ENCODE measurements around the gene ADRB1. TPM values are rescaled to one million over a fixed set of nuclear protein-coding genes. Genes with fewer than 3 reads are reported as not detected.
A peak's percentile ranks its signal among the peaks of the same experiment; 100 is the strongest.

The ADRB1 gene
- total RNA-seq, 1 experiment from 2014 or later, result 0.06 TPM

- DNase-seq (ENCODE audit: low read depth), result no peak
These were observed 10.3 kb downstream of the ADRB1 start for GRCh38 chr10:114053946-114054345.

GRCh38 chr10:114057855-114058254, 14.2 kb downstream of the ADRB1 start:
- no peak for DNase-seq (ENCODE audit: low read depth)

- no peak for DNase-seq (ENCODE audit: low read depth)
These were observed 14.6 kb downstream of the ADRB1 start for GRCh38 chr10:114058297-114058696.

GRCh38 chr10:114059561-114059960, 15.9 kb downstream of the ADRB1 start:
- DNase-seq (ENCODE audit: low read depth), result no peak

GRCh38 chr10:114060456-114060855, 16.8 kb downstream of the ADRB1 start:
- DNase-seq (ENCODE audit: low read depth), result no peak

- DNase-seq (ENCODE audit: low read depth), result no peak
These were observed 17.5 kb downstream of the ADRB1 start for GRCh38 chr10:114061148-114061547.

GRCh38 chr10:114061789-114062188, 18.1 kb downstream of the ADRB1 start:
- DNase-seq (ENCODE audit: low read depth), result no peak

- DNase-seq (ENCODE audit: low read depth), result no peak
These were observed 20.7 kb downstream of the ADRB1 start for GRCh38 chr10:114064151-114065048.

GRCh38 chr10:114065049-114065435, 21.4 kb downstream of the ADRB1 start:
- no peak for DNase-seq (ENCODE audit: low read depth)

- DNase-seq (ENCODE audit: low read depth), result peak; percentile 26
These were observed 24.5 kb downstream of the ADRB1 start for GRCh38 chr10:114068054-114068707.

- no peak for DNase-seq (ENCODE audit: low read depth)
These were observed 27.0 kb downstream of the ADRB1 start for GRCh38 chr10:114070710-114071109.

GRCh38 chr10:114071178-114071577, 27.5 kb downstream of the ADRB1 start:
- no peak for DNase-seq (ENCODE audit: low read depth)

- no peak for DNase-seq (ENCODE audit: low read depth)
These were observed 29.9 kb downstream of the ADRB1 start for GRCh38 chr10:114073395-114074186.

GRCh38 chr10:114075093-114075492, 31.4 kb downstream of the ADRB1 start:
- DNase-seq (ENCODE audit: low read depth), result no peak

GRCh38 chr10:114077347-114077746, 33.7 kb downstream of the ADRB1 start:
- DNase-seq (ENCODE audit: low read depth), result no peak

- DNase-seq (ENCODE audit: low read depth), result no peak
These were observed 34.2 kb downstream of the ADRB1 start for GRCh38 chr10:114077815-114078219.

GRCh38 chr10:114078346-114078745, 34.7 kb downstream of the ADRB1 start:
- DNase-seq (ENCODE audit: low read depth), result no peak

- DNase-seq (ENCODE audit: low read depth), result no peak
These were observed 35.8 kb downstream of the ADRB1 start for GRCh38 chr10:114079421-114079820.

- no peak for DNase-seq (ENCODE audit: low read depth)
These were observed 38.4 kb downstream of the ADRB1 start for GRCh38 chr10:114081911-114082583.

GRCh38 chr10:114083040-114083439, 39.4 kb downstream of the ADRB1 start:
- no peak for DNase-seq (ENCODE audit: low read depth)

- DNase-seq (ENCODE audit: low read depth), result no peak
These were observed 40.5 kb downstream of the ADRB1 start for GRCh38 chr10:114084215-114084614.
